NCI-H1417 treated with DMSO at 0.1 percent for 48 hours (cell line): ENCODE measurements around the gene SLC29A1.
"Not testable (repeated sequence)": the region's sequence is repeated elsewhere in the genome, so short reads cannot be mapped to it uniquely, and the experiment has no call there.

Experiments used
- DNase-seq: peaks from one replicate; lab custom pipeline; 2025; lab: John Stamatoyannopoulos, UW

SLC29A1 gene

GRCh38 chr6:44222486-44223318 is 693 bp upstream of the SLC29A1 start:
- DNase-seq: no peak

- DNase-seq: no peak
These were observed 902 bp downstream of the SLC29A1 start for GRCh38 chr6:44224029-44224964.

GRCh38 chr6:44224965-44225305 is 1.5 kb downstream of the SLC29A1 start:
- no peak for DNase-seq

GRCh38 chr6:44225579-44226325 is 2.4 kb downstream of the SLC29A1 start:
- DNase-seq: no peak

GRCh38 chr6:44226368-44227147 is 3.2 kb downstream of the SLC29A1 start:
- DNase-seq: no peak

GRCh38 chr6:44227148-44227793 is 3.9 kb downstream of the SLC29A1 start:
- no peak for DNase-seq

GRCh38 chr6:44228031-44228430 is 4.6 kb downstream of the SLC29A1 start:
- no peak for DNase-seq

- no peak for DNase-seq
These were observed 5.0 kb downstream of the SLC29A1 start for GRCh38 chr6:44228433-44228832.

GRCh38 chr6:44228836-44229235 is 5.4 kb downstream of the SLC29A1 start:
- DNase-seq: no peak

- no peak for DNase-seq
These were observed 6.1 kb downstream of the SLC29A1 start for GRCh38 chr6:44229376-44230033.

- no peak for DNase-seq
These were observed 6.8 kb downstream of the SLC29A1 start for GRCh38 chr6:44230034-44230675.

- DNase-seq: not testable (repeated sequence)
These were observed 8.0 kb downstream of the SLC29A1 start for GRCh38 chr6:44231426-44231825.

GRCh38 chr6:44232676-44233566 is 9.5 kb downstream of the SLC29A1 start:
- DNase-seq: no peak

- no peak for DNase-seq
These were observed 10.2 kb downstream of the SLC29A1 start for GRCh38 chr6:44233567-44234100.

GRCh38 chr6:44234101-44235025 is 11.0 kb downstream of the SLC29A1 start:
- no peak for DNase-seq

- DNase-seq: no peak
These were observed 11.9 kb downstream of the SLC29A1 start for GRCh38 chr6:44235269-44235668.

- no peak for DNase-seq
These were observed 12.6 kb downstream of the SLC29A1 start for GRCh38 chr6:44235891-44236516.
